Spleen (tissue), 7 donors: ENCODE results near the gene TRIO.

ENCODE experiments used
- POLR2A ChIP-seq, 3 donors: fragments of 450-650 bp; IDR thresholded peaks; one replicate each; pipeline ENCODE4 v1.5.1; 2017; ENCODE audit warnings: antibody characterized with exemption in 3 of 3, mild to moderate bottlenecking in 1 of 3
- TF ChIP-seq, protein P1 (sequence below), 11 experiments: fragments of 200-600 bp in 7 of 11; fragments of 450-650 bp in 4 of 11; sonication (generic) in 4 of 11; IDR thresholded peaks in 8 of 11; conservative IDR thresholded peaks in 3 of 11; 1 replicate in 7 of 11; 2 replicates in 4 of 11; pipeline versions ENCODE4 v1.4.0 to v1.8.0; 2016 to 2021; ENCODE audit warnings: antibody characterized with exemption in 11 of 11, inconsistent platforms in 4 of 11, mild to moderate bottlenecking in 1 of 11
- donor health status: DM: no; HTN: no; CAD: no; lungs with moderate emphysema.
- donor health status: DM: no; HTN: no; CAD: no.
- donor health status: DM: no; HTN: no; CAD: no.

DNA sequence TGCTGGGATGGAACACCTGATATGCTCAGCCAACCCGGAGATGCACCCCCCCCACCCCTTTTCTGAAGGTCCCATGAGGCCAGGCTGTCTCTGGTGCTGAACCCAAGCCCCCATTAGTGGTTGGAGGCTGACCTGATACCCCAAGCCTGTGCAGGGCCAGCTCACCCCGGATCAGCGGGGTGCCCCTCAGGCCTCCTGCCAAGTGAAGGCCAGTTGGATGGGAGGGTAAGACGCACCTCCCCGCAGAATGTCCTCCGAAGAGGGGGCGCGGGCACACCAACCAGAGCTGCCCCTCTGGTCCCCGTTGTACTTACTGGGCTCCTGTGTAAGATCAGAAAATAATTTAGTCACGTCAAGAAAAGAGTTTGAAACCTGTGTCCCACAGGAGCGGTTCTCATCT, 361.7 kb downstream of the TRIO start:
- TF ChIP-seq, protein P1, sequence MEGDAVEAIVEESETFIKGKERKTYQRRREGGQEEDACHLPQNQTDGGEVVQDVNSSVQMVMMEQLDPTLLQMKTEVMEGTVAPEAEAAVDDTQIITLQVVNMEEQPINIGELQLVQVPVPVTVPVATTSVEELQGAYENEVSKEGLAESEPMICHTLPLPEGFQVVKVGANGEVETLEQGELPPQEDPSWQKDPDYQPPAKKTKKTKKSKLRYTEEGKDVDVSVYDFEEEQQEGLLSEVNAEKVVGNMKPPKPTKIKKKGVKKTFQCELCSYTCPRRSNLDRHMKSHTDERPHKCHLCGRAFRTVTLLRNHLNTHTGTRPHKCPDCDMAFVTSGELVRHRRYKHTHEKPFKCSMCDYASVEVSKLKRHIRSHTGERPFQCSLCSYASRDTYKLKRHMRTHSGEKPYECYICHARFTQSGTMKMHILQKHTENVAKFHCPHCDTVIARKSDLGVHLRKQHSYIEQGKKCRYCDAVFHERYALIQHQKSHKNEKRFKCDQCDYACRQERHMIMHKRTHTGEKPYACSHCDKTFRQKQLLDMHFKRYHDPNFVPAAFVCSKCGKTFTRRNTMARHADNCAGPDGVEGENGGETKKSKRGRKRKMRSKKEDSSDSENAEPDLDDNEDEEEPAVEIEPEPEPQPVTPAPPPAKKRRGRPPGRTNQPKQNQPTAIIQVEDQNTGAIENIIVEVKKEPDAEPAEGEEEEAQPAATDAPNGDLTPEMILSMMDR (IDR thresholded peaks at IDR 0.05 in 8 of 11, conservative IDR thresholded peaks at IDR 0.05 in 3 of 11), result no peak
- TF ChIP-seq POLR2A (IDR thresholded peaks at IDR 0.05), result no peak
